ENCODE data around the gene ARMC7. TPM values are rescaled to one million over a fixed set of nuclear protein-coding genes. Genes with fewer than 3 reads are reported as not detected.
"Not testable (repeated sequence)": the region's sequence is repeated elsewhere in the genome, so short reads cannot be mapped to it uniquely, and the experiment has no call there.

ARMC7 gene
- total RNA-seq, 1 donor from 2014 or later: 12.8 TPM

- no peak overlapping the region for H3K27ac ChIP-seq
- H3K4me1 ChIP-seq: no peaks in the 10 kb centered on the region
- no peaks in the 10 kb centered on the region for H3K27me3 ChIP-seq
- H3K4me3 ChIP-seq: no peak overlapping the region
- intact Hi-C loops (cut with DNase I): no loop called here
- DNase-seq (ENCODE audit: extremely low spot score in 2 of 2): no peak
- peaks cover 0 to 26% of the 10 kb centered on the region in 2 donors for H3K36me3 ChIP-seq
- no peak for TF ChIP-seq POLR2AphosphoS5 (IDR thresholded peaks at IDR 0.05; ENCODE audit: insufficient read depth in 1 of 2, low read depth in 1 of 2)
- TF ChIP-seq CTCF (IDR thresholded peaks at IDR 0.05): no peak
- TF ChIP-seq POLR2A (IDR thresholded peaks at IDR 0.05): no peak
- no peaks in the 10 kb centered on the region for H3K9me3 ChIP-seq
Measured at GRCh38 chr17:75163074-75163473, 53.3 kb downstream of the ARMC7 start.

DNA sequence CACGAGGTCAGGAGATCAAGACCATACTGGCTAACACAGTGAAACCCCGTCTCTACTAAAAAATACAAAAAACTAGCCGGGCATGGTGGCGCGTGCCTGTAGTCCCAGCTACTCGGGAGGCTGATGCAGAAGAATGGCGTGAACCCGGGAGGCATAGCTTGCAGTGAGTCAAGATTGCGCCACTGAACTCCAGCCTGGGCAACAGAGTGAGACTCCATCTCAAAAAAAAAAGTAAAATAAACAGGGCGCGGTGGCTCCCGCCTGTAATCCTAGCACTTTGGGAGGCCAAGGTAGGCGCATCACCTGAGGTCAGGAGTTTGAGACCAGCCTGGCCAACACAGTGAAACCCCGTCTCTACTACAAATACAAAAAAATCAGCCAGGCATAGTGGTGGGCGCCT, 54.8 kb downstream of the ARMC7 start:
- intact Hi-C loops (cut with DNase I); H3K4me3 ChIP-seq; DNase-seq (ENCODE audit: extremely low spot score in 2 of 2); H3K4me1 ChIP-seq; H3K27ac ChIP-seq; H3K27me3 ChIP-seq; H3K9me3 ChIP-seq: not testable (repeated sequence)
- peaks cover 0 to 39% of the 10 kb centered on the region in 2 donors for H3K36me3 ChIP-seq

DNA sequence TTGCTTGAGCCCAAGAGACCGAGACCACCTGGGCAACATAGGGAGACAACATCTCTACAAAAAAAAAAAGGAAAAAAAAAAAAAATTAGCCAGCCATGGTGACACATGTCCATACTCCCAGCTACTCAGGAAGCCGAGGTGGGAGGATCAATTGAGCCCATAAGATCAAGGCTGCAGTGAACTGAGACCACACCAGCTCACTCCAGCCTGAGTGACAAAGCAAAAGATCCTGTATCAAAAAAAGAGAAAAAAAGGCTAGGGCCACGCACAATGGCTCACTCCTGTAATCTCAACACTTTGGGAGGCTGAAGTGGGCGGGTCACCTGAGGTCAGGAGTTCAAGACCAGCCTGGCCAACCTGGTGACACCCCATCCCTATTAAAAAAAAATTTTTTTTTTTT, 59.2 kb downstream of the ARMC7 start:
- Histone ChIP-seq H3K27ac (no peak overlapping the region), H3K4me3 (no peak overlapping the region), H3K27me3 (no peaks in the 10 kb centered on the region), H3K4me1 (peaks cover 16% of the 10 kb centered on the region), H3K9me3 (no peaks in the 10 kb centered on the region), H3K36me3 (peaks cover 0 to 65% of the 10 kb centered on the region in 2 donors)
- TF ChIP-seq POLR2AphosphoS5 (IDR thresholded peaks at IDR 0.05; ENCODE audit: insufficient read depth in 1 of 2, low read depth in 1 of 2) (no peak), POLR2A (IDR thresholded peaks at IDR 0.05) (no peak), CTCF (IDR thresholded peaks at IDR 0.05) (no peak)
- no peak for DNase-seq (ENCODE audit: extremely low spot score in 2 of 2)
- intact Hi-C loops (cut with DNase I): no loop called here

GRCh38 chr17:75173526-75173925, 63.8 kb downstream of the ARMC7 start:
- no peak for DNase-seq (ENCODE audit: extremely low spot score in 2 of 2)
- H3K9me3 ChIP-seq: no peaks in the 10 kb centered on the region
- TF ChIP-seq CTCF (IDR thresholded peaks at IDR 0.05) (no peak), POLR2AphosphoS5 (IDR thresholded peaks at IDR 0.05; ENCODE audit: insufficient read depth in 1 of 2, low read depth in 1 of 2) (no peak), POLR2A (IDR thresholded peaks at IDR 0.05) (no peak)
- peaks cover 0 to 65% of the 10 kb centered on the region in 2 donors for H3K36me3 ChIP-seq
- H3K27ac ChIP-seq: no peak overlapping the region
- intact Hi-C loops (cut with DNase I): no loop called here
- peaks cover 29% of the 10 kb centered on the region for H3K4me1 ChIP-seq
- H3K4me3 ChIP-seq: no peak overlapping the region
- no peaks in the 10 kb centered on the region for H3K27me3 ChIP-seq

DNA sequence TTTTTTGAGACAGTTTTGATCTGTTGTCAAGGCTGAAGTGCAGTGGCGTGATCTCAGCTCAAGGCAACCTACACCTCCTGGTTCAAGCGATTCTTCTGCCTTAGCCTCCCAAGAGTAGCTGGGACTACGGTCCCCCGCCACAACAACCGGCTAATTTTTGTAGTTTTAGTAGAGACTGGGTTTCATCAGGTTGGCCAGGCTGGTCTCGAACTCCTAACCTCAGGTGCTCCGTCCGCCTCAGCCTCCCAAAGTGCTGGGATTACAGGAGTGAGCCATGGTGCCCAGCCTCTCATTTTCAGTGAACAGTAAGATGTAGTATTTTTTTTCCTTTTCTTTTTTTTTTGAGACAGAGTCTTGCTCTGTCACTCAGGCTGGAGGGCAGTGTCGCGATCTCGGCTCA, 65.2 kb downstream of the ARMC7 start:
- H3K4me3 ChIP-seq: no peak overlapping the region
- intact Hi-C loops (cut with DNase I): no loop called here
- no peak for TF ChIP-seq POLR2AphosphoS5 (IDR thresholded peaks at IDR 0.05; ENCODE audit: insufficient read depth in 1 of 2, low read depth in 1 of 2)
- TF ChIP-seq POLR2A (IDR thresholded peaks at IDR 0.05): no peak
- TF ChIP-seq CTCF (IDR thresholded peaks at IDR 0.05): no peak
- H3K27ac ChIP-seq: no peak overlapping the region
- H3K36me3 ChIP-seq: peaks cover 0 to 63% of the 10 kb centered on the region in 2 donors
- H3K9me3 ChIP-seq: no peaks in the 10 kb centered on the region
- no peaks in the 10 kb centered on the region for H3K27me3 ChIP-seq
- peaks cover 35% of the 10 kb centered on the region for H3K4me1 ChIP-seq
- no peak for DNase-seq (ENCODE audit: extremely low spot score in 2 of 2)

GRCh38 chr17:75176625-75177024, 66.9 kb downstream of the ARMC7 start:
- no peak overlapping the region for H3K27ac ChIP-seq
- intact Hi-C loops (cut with DNase I): no loop called here
- H3K36me3 ChIP-seq: peaks cover 0 to 58% of the 10 kb centered on the region in 2 donors
- no peaks in the 10 kb centered on the region for H3K27me3 ChIP-seq
- H3K4me1 ChIP-seq: peaks cover 45% of the 10 kb centered on the region
- DNase-seq (ENCODE audit: extremely low spot score in 2 of 2): no peak
- TF ChIP-seq CTCF (IDR thresholded peaks at IDR 0.05): no peak
- H3K4me3 ChIP-seq: no peak overlapping the region
- H3K9me3 ChIP-seq: no peaks in the 10 kb centered on the region
